A673 (cell line): Measurements from ENCODE around the gene DENND6B. TPM values are rescaled to one million over a fixed set of nuclear protein-coding genes. Genes with fewer than 3 reads are reported as not detected.

Experiments used
- BruUV-seq: library from RNA; stranded (reverse); fragments of 400-500 nt; replicated peaks from 2 replicates; lab custom pipeline; 2021; lab: Mats Ljungman, UMichigan
- CTCF ChIA-PET: fragments of 300-600 bp; sonication (Branson Sonifier 250); formaldehyde crosslinking; loops from one replicate; lab custom pipeline; 2022; ENCODE audit warnings: antibody characterized with exemption; lab: Charles Lee
- POLR2A ChIA-PET: fragments of 300-600 bp; sonication (Branson Sonifier 250); formaldehyde crosslinking; loops from one replicate; lab custom pipeline; 2022; ENCODE audit warnings: antibody characterized with exemption; ENCODE audit not compliant: low non-redundant PET; lab: Charles Lee
- DNase-seq: peaks from one replicate; pipeline ENCODE4 v3.0.0-alpha.2; 2015; ENCODE audit warnings: low spot score
- H3K27ac ChIP-seq: fragments of 200-600 bp; sonication (generic); 2 replicates; pipeline ENCODE4 v1.5.1; 2016; ENCODE audit warnings: mixed run types, low read depth, mild to moderate bottlenecking, mixed read lengths, antibody characterized with exemption, low read length; ENCODE audit not compliant: poor library complexity, severe bottlenecking
- H3K27me3 ChIP-seq: fragments of 200-600 bp; sonication (generic); replicated peaks from 2 replicates; pipeline ENCODE4 v1.6.1; 2017; ENCODE audit warnings: mixed run types, low read depth, mild to moderate bottlenecking, mixed read lengths, antibody characterized with exemption, low read length; ENCODE audit not compliant: insufficient read depth, poor library complexity
- H3K36me3 ChIP-seq: fragments of 200-600 bp; sonication (generic); 2 replicates; pipeline ENCODE4 v1.6.1; 2016; ENCODE audit warnings: mixed run types, mild to moderate bottlenecking, mixed read lengths, antibody characterized with exemption, low read length; ENCODE audit not compliant: insufficient read depth, poor library complexity, severe bottlenecking
- H3K4me1 ChIP-seq: fragments of 200-600 bp; sonication (generic); 2 replicates; pipeline ENCODE4 v1.6.1; 2017; ENCODE audit warnings: mixed run types, mild to moderate bottlenecking, mixed read lengths, antibody characterized with exemption, low read length; ENCODE audit not compliant: insufficient read depth, poor library complexity, severe bottlenecking
- H3K4me3 ChIP-seq: fragments of 200-600 bp; sonication (generic); 2 replicates; pipeline ENCODE4 v1.5.1; 2016; ENCODE audit warnings: low read depth, mixed run types, mild to moderate bottlenecking, mixed read lengths, low read length; ENCODE audit not compliant: poor library complexity, severe bottlenecking
- H3K9me3 ChIP-seq: fragments of 200-600 bp; sonication (generic); 2 replicates; pipeline ENCODE4 v1.6.1; 2016; ENCODE audit warnings: mixed run types, low read depth, mild to moderate bottlenecking, mixed read lengths, antibody characterized with exemption, low read length; ENCODE audit not compliant: poor library complexity, severe bottlenecking
- EZH2 ChIP-seq: fragments of 200-600 bp; sonication (generic); IDR thresholded peaks from 2 replicates; pipeline ENCODE4 v1.6.1; 2017; ENCODE audit warnings: borderline replicate concordance, low read depth, mild to moderate bottlenecking, mixed read lengths, antibody characterized with exemption, low read length; ENCODE audit not compliant: poor library complexity, severe bottlenecking
- intact Hi-C: fragments of 100-400 bp; cut with micrococcal nuclease; formaldehyde crosslinking; loops from one replicate; pipeline ENCODE4 v1.10.0; 2022; ENCODE audit not compliant: unreplicated experiment
- total RNA-seq: library from RNA; stranded (reverse); gene quantifications from 2 replicates; pipeline ENCODE4 v1.2.3, GENCODE V29; 2021
- TF ChIP-seq, protein P1 (sequence below): fragments of 300-800, 200-600 bp; sonication (generic); conservative IDR thresholded peaks from 2 replicates; pipeline ENCODE4 v1.5.1; 2017; ENCODE audit warnings: low read depth, mild to moderate bottlenecking, antibody characterized with exemption, low read length, moderate library complexity, mixed read lengths

Gene DENND6B
- total RNA-seq, 1 experiment from 2014 or later: 5.3 TPM

DNA sequence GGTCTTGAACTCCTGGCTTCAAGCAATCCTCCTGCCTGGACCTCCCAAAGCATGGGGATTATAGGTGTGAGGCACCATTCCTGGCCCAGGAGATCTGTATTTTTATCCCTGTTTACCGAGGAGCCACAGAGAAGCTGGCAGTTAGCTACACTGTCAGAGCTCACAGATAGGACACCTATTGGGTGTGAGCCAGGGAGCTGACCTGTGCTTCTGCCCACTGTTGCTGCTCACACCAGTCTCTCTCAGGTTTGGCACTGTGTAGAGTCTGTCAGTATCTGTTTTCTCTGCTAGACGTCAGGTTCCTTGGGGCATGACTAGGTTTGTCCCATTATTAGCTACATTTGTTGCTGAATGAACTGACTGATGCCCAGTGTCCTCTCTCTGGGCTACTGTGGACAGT, 33.8 kb upstream of the DENND6B start:
- no peaks in the 10 kb centered on the region for H3K9me3 ChIP-seq
- ChIA-PET CTCF (no interaction called here), POLR2A (no interaction called here)
- no peaks in the 10 kb centered on the region for H3K27me3 ChIP-seq
- no peaks in the 10 kb centered on the region for H3K4me1 ChIP-seq
- no peak overlapping the region for H3K27ac ChIP-seq
- intact Hi-C loops: no loop called here
- no TSS peak for BruUV-seq
- TF ChIP-seq, protein P1, sequence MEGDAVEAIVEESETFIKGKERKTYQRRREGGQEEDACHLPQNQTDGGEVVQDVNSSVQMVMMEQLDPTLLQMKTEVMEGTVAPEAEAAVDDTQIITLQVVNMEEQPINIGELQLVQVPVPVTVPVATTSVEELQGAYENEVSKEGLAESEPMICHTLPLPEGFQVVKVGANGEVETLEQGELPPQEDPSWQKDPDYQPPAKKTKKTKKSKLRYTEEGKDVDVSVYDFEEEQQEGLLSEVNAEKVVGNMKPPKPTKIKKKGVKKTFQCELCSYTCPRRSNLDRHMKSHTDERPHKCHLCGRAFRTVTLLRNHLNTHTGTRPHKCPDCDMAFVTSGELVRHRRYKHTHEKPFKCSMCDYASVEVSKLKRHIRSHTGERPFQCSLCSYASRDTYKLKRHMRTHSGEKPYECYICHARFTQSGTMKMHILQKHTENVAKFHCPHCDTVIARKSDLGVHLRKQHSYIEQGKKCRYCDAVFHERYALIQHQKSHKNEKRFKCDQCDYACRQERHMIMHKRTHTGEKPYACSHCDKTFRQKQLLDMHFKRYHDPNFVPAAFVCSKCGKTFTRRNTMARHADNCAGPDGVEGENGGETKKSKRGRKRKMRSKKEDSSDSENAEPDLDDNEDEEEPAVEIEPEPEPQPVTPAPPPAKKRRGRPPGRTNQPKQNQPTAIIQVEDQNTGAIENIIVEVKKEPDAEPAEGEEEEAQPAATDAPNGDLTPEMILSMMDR: no peak
- TF ChIP-seq EZH2: no peak
- H3K4me3 ChIP-seq: no peak overlapping the region
- peaks cover 10% of the 10 kb centered on the region for H3K36me3 ChIP-seq
- DNase-seq: no peak

DNA sequence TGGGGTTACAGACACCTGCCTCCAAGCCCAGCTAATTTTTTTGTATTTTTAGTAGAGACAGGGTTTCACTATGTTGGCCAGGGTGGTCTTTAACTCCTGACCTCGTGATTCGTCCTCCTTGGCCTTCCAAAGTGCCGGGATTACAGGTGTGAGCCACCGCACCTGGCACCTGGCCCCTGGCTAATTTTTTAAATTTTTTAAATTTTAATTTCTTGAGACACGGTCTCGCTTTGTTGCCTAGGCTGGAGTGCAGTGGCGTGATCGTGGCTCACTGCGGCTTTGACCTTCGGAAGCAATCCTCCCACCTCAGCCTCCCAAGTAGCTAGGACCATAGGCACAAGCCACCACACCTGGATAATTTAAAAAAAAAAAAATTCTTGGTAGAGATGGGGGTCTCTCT, 30.9 kb upstream of the DENND6B start:
- no TSS peak for BruUV-seq
- Histone ChIP-seq H3K27ac (no peak overlapping the region), H3K36me3 (peaks cover 10% of the 10 kb centered on the region), H3K27me3 (no peaks in the 10 kb centered on the region), H3K4me1 (no peaks in the 10 kb centered on the region), H3K4me3 (no peak overlapping the region), H3K9me3 (no peaks in the 10 kb centered on the region)
- ChIA-PET POLR2A (no interaction called here), CTCF (no interaction called here)
- no peak for DNase-seq
- intact Hi-C loops: no loop called here
- TF ChIP-seq EZH2: no peak
- TF ChIP-seq, protein P1: no peak

DNA sequence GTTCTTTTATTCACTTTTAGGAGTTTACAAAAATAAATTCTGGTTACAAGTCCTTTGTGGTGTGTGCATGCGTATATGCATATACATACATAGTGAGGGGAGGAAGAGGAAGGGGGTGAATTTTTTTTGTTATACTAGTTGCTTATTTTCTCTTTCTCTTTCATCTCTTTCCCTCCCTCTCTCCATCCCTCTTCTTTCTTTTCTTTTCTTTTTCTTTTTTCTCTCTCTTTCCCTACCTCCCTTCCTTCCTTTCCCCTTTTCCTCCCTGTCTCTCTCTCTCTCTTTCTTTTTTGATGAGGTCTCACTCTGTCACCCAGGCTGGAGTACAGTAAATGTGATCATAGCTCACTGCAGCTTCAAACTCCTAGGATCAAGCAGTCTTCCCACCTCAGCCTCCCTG, 30.4 kb upstream of the DENND6B start:
- Histone ChIP-seq H3K9me3 (no peaks in the 10 kb centered on the region), H3K36me3 (peaks cover 10% of the 10 kb centered on the region), H3K27ac (no peak overlapping the region), H3K4me1 (no peaks in the 10 kb centered on the region), H3K27me3 (no peaks in the 10 kb centered on the region), H3K4me3 (no peak overlapping the region)
- ChIA-PET CTCF (no interaction called here), POLR2A (no interaction called here)
- intact Hi-C loops: no loop called here
- no peak for DNase-seq
- BruUV-seq: no TSS peak
- no peak for TF ChIP-seq EZH2
- TF ChIP-seq, protein P1: no peak
